HepG2 (cell line): ENCODE data around the gene NFATC2. TPM values are rescaled to one million over a fixed set of nuclear protein-coding genes. Genes with fewer than 3 reads are reported as not detected.

Experiments
- ATAC-seq: fragments of 200-7000 bp; cut with Tn5 transposase; 3 replicates; pipeline ENCODE4 v1.9.1; 2020; ENCODE audit warnings: mild to moderate bottlenecking, moderate library complexity
- BruUV-seq: library from RNA; stranded (reverse); fragments of 400-500 nt; replicated peaks from 2 replicates; lab custom pipeline; 2021; lab: Mats Ljungman, UMichigan
- CTCF ChIA-PET: fragments of 300-600 bp; formaldehyde crosslinking; extraction: SDS; loops from one replicate; lab custom pipeline; 2021; ENCODE audit warnings: low total read pairs, inconsistent platforms, low intra/inter-chr PET ratio; lab: Yijun Ruan, JAX
- POLR2A ChIA-PET: fragments of 350-600 bp; sonication (Branson Sonifier 250); formaldehyde crosslinking; loops from one replicate; lab custom pipeline; 2020; ENCODE audit warnings: antibody characterized with exemption, inconsistent platforms; lab: Yijun Ruan, JAX
- DNase-seq: peaks from one replicate; pipeline ENCODE4 v3.0.0-alpha.2; 2015; ENCODE audit warnings: low spot score
- FAIRE-seq: peaks from 3 replicates; lab custom pipeline; 2011; peaks lifted over from hg19 to GRCh38; lab: Jason Lieb, UNC
- H2AFZ ChIP-seq: one replicate; pipeline ENCODE4 v1.6.1; 2011; ENCODE audit warnings: low read length, inconsistent platforms
- H3K27ac ChIP-seq: fragments of 300-600 bp; 3 replicates; pipeline ENCODE4 v1.8.0; 2011; ENCODE audit warnings: mixed run types, mild to moderate bottlenecking, mixed read lengths, low read length, inconsistent platforms; ENCODE audit not compliant: insufficient read depth; ENCODE audit errors: extremely low read length
- H3K27me3 ChIP-seq, 2 experiments: fragments of 200-600 bp in 1 of 2; 2 replicates in 1 of 2; 3 replicates in 1 of 2; pipeline versions ENCODE4 v1.6.0 to v1.8.0; 2011; ENCODE audit warnings: low read length in 2 of 2, mild to moderate bottlenecking in 2 of 2, moderate library complexity in 2 of 2, inconsistent platforms in 1 of 2; ENCODE audit not compliant: insufficient read depth in 2 of 2, control insufficient read depth in 1 of 2
- H3K36me3 ChIP-seq, 2 experiments: fragments of 200-600 bp in 1 of 2; replicated peaks in 1 of 2; 2 replicates in 1 of 2; 3 replicates in 1 of 2; pipeline versions ENCODE4 v1.5.1 to v1.8.0; 2011; ENCODE audit warnings: low read length in 2 of 2, inconsistent platforms in 1 of 2; ENCODE audit not compliant: insufficient read depth in 2 of 2, control insufficient read depth in 1 of 2
- H3K4me1 ChIP-seq: 2 replicates; pipeline ENCODE4 v1.5.1; 2012; ENCODE audit warnings: low read length, inconsistent platforms; ENCODE audit not compliant: insufficient read depth
- H3K4me2 ChIP-seq: 2 replicates; pipeline ENCODE4 v1.6.0; 2011; ENCODE audit warnings: low read depth, low read length, inconsistent platforms
- H3K4me3 ChIP-seq, 3 experiments: fragments of 200-600 bp in 1 of 3; sonication (generic), shearing (Covaris generic) in 1 of 3; replicated peaks in 1 of 3; 2 replicates each; pipeline ENCODE4 v1.5.1; 2011 to 2016; ENCODE audit warnings: low read length in 3 of 3, inconsistent platforms in 2 of 3, low read depth in 2 of 3, mild to moderate bottlenecking in 2 of 3, control low read depth in 1 of 3, mixed read lengths in 1 of 3; ENCODE audit not compliant: insufficient read depth in 1 of 3
- H3K79me2 ChIP-seq: one replicate; pipeline ENCODE4 v1.6.1; 2011; ENCODE audit warnings: low read length, inconsistent platforms; ENCODE audit not compliant: insufficient read depth
- H3K9ac ChIP-seq: 2 replicates; pipeline ENCODE4 v1.6.0; 2011; ENCODE audit warnings: mild to moderate bottlenecking, low read depth, low read length, inconsistent platforms; ENCODE audit not compliant: insufficient read depth
- H3K9me3 ChIP-seq: 2 replicates; pipeline ENCODE4 v1.5.1; 2012; ENCODE audit warnings: mild to moderate bottlenecking, low read length
- H4K20me1 ChIP-seq: 2 replicates; pipeline ENCODE4 v1.6.0; 2011; ENCODE audit warnings: inconsistent platforms, mild to moderate bottlenecking, low read length, moderate library complexity; ENCODE audit not compliant: insufficient read depth
- CTCF ChIP-seq: sonication (generic); formaldehyde crosslinking; IDR thresholded peaks from 2 replicates; pipeline ENCODE4 v1.5.0; 2020; ENCODE audit warnings: mild to moderate bottlenecking, missing genetic modification reagents, moderate library complexity
- SNRNP70 ChIP-seq: fragments of 200-400 bp; formaldehyde crosslinking; IDR thresholded peaks from 2 replicates; pipeline ENCODE4 v1.6.1; 2017; ENCODE audit warnings: mild to moderate bottlenecking, low read depth, low read length, moderate library complexity
- STAG1 ChIP-seq: sonication (generic); formaldehyde crosslinking; IDR thresholded peaks from 2 replicates; pipeline ENCODE4 v1.4.0; 2020; ENCODE audit warnings: missing genetic modification reagents
- ZKSCAN1 ChIP-seq: fragments of 150-350 bp; IDR thresholded peaks from 2 replicates; pipeline ENCODE4 v1.6.1; 2014; ENCODE audit warnings: low read length
- ZNF274 ChIP-seq: sonication (generic); formaldehyde crosslinking; IDR thresholded peaks from 2 replicates; pipeline ENCODE4 v1.5.1; 2020; ENCODE audit warnings: mild to moderate bottlenecking, missing genetic modification reagents
- WGBS: methylation state at CpG from one replicate; pipeline ENCODE4 v1.1.6; 2017; ENCODE audit warnings: low lambda C conversion rate; 5-methylcytosine and 5-hydroxymethylcytosine counted together
- in situ Hi-C: cut with HindIII; loops from 2 replicates; pipeline ENCODE4 v1.10.0; 2017; ENCODE audit warnings: low pct_unique_long_range_greater_than_20kb; ENCODE audit not compliant: extremely low pct_ligation_motif_present
- intact Hi-C: fragments of 100-400 bp; cut with micrococcal nuclease; formaldehyde crosslinking; loops from one replicate; pipeline ENCODE4 v1.10.0; 2022; ENCODE audit not compliant: unreplicated experiment
- polyA plus RNA-seq, 8 experiments: library from polyadenylated mRNA; depleted of rRNA in 3 of 8; stranded (reverse) in 7 of 8; unstranded in 1 of 8; fragments of >200 nt; fragmentation: Illumina TruSeq in 4 of 8; extraction: Trizol in 4 of 8; gene quantifications; 2 replicates each; pipeline versions ENCODE4 v1.2.1 to v1.2.3, GENCODE V29; 2011 to 2016; ENCODE audit warnings: low read depth in 4 of 8, missing spikeins in 1 of 8, mixed read lengths in 1 of 8; ENCODE audit not compliant: insufficient read depth in 1 of 8
- total RNA-seq, 5 experiments: library from RNA; depleted of rRNA; stranded (reverse); fragments of >200 nt; fragmentation: Illumina TruSeq; extraction: Trizol; gene quantifications; 2 replicates each; pipeline ENCODE4 v1.2.3, GENCODE V29; 2016; ENCODE audit warnings: low read depth in 1 of 5
- TF ChIP-seq, protein P1 (sequence below): sonication (generic); formaldehyde crosslinking; IDR thresholded peaks from 2 replicates; pipeline ENCODE4 v1.5.1; 2020; ENCODE audit warnings: mild to moderate bottlenecking, missing genetic modification reagents, moderate library complexity
- TF ChIP-seq, protein P2 (sequence below): sonication (generic); formaldehyde crosslinking; IDR thresholded peaks from 2 replicates; pipeline ENCODE4 v1.5.0; 2020; ENCODE audit warnings: mild to moderate bottlenecking, missing genetic modification reagents

Gene NFATC2
- total and polyA plus RNA-seq, 2 of the 13 experiments (the other 11 are each of a cell fraction or from before 2014, with no cell fraction given): 1.9 to 3.3 TPM

GRCh38 chr20:51412333-51412871, 130.1 kb downstream of the NFATC2 start (continued):
- TF ChIP-seq, protein P1, sequence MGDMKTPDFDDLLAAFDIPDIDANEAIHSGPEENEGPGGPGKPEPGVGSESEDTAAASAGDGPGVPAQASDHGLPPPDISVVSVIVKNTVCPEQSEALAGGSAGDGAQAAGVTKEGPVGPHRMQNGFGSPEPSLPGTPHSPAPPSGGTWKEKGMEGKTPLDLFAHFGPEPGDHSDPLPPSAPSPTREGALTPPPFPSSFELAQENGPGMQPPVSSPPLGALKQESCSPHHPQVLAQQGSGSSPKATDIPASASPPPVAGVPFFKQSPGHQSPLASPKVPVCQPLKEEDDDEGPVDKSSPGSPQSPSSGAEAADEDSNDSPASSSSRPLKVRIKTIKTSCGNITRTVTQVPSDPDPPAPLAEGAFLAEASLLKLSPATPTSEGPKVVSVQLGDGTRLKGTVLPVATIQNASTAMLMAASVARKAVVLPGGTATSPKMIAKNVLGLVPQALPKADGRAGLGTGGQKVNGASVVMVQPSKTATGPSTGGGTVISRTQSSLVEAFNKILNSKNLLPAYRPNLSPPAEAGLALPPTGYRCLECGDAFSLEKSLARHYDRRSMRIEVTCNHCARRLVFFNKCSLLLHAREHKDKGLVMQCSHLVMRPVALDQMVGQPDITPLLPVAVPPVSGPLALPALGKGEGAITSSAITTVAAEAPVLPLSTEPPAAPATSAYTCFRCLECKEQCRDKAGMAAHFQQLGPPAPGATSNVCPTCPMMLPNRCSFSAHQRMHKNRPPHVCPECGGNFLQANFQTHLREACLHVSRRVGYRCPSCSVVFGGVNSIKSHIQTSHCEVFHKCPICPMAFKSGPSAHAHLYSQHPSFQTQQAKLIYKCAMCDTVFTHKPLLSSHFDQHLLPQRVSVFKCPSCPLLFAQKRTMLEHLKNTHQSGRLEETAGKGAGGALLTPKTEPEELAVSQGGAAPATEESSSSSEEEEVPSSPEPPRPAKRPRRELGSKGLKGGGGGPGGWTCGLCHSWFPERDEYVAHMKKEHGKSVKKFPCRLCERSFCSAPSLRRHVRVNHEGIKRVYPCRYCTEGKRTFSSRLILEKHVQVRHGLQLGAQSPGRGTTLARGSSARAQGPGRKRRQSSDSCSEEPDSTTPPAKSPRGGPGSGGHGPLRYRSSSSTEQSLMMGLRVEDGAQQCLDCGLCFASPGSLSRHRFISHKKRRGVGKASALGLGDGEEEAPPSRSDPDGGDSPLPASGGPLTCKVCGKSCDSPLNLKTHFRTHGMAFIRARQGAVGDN (CRISPR knock-in tag): peak; percentile 58
- TF ChIP-seq ZNF274: 0 out of 2 replicates have a peak, but pooled peaks have one; percentile 31
- TF ChIP-seq, protein P2, sequence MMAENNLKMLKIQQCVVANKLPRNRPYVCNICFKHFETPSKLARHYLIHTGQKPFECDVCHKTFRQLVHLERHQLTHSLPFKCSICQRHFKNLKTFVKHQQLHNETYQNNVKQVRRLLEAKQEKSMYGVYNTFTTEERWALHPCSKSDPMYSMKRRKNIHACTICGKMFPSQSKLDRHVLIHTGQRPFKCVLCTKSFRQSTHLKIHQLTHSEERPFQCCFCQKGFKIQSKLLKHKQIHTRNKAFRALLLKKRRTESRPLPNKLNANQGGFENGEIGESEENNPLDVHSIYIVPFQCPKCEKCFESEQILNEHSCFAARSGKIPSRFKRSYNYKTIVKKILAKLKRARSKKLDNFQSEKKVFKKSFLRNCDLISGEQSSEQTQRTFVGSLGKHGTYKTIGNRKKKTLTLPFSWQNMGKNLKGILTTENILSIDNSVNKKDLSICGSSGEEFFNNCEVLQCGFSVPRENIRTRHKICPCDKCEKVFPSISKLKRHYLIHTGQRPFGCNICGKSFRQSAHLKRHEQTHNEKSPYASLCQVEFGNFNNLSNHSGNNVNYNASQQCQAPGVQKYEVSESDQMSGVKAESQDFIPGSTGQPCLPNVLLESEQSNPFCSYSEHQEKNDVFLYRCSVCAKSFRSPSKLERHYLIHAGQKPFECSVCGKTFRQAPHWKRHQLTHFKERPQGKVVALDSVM: no peak

- H3K4me2 ChIP-seq: no peak overlapping the region
- in situ Hi-C loops (no loop called here), intact Hi-C loops (loop anchor here (2.0 kb wide), 1 partner anchor 15 kb away; no protein-coding TSS in a partner anchor)
- DNase-seq: no peak
- H2AFZ ChIP-seq: no peak overlapping the region
- H3K79me2 ChIP-seq: no peaks in the 10 kb centered on the region
- H3K4me3 ChIP-seq: no peak overlapping the region
- peaks cover 15% of the 10 kb centered on the region for H3K4me1 ChIP-seq
- TF ChIP-seq CTCF: peak; percentile 38
- TF ChIP-seq SNRNP70: no peak
- TF ChIP-seq ZKSCAN1: peak; percentile 79; the same call in 1 of the 2 replicates
- TF ChIP-seq STAG1 (CRISPR knock-in tag): peak; percentile 47
- TF ChIP-seq, all 625 proteins: peak for 3
- Histone ChIP-seq H3K36me3 (peaks cover 0 to 4% of the 10 kb centered on the region in 2 experiments; a peak in 3 of 5 replicates), H4K20me1 (no peaks in the 10 kb centered on the region), H3K27ac (peak overlapping the region; percentile 53), H3K9ac (no peak overlapping the region), H3K27me3 (no peaks in the 10 kb centered on the region), H3K9me3 (no peaks in the 10 kb centered on the region)
- BruUV-seq: no TSS peak
- ChIA-PET CTCF (no interaction called here), POLR2A (interaction anchor here (2.0 kb wide), 1 partner anchor 12 kb away, joined by 5 read pairs; no protein-coding TSS in a partner anchor)
- FAIRE-seq (no peak), ATAC-seq (no peak)
- 92% methylated on average over 1 of the region's 1 CpG for WGBS
Observed at GRCh38 chr20:51411870-51412269, 130.6 kb downstream of the NFATC2 start.
